Vagina (tissue), 2 donors: Measurements from ENCODE around the gene CD63.
"Not testable (repeated sequence)": the region's sequence is repeated elsewhere in the genome, so short reads cannot be mapped to it uniquely, and the experiment has no call there.

Experiments used
- CTCF ChIP-seq, 3 experiments: fragments of 450-650 bp in 2 of 3; fragments of 200-600 bp in 1 of 3; sonication (generic) in 1 of 3; IDR thresholded peaks; one replicate each; pipeline ENCODE4 v1.5.1; 2017 to 2019; ENCODE audit warnings: antibody characterized with exemption in 3 of 3, mild to moderate bottlenecking in 2 of 3, moderate library complexity in 2 of 3
- POLR2A ChIP-seq, 2 donors: fragments of 450-650 bp; IDR thresholded peaks; one replicate each; pipeline ENCODE4 v1.6.1; 2017; ENCODE audit warnings: antibody characterized with exemption in 2 of 2, mild to moderate bottlenecking in 2 of 2, moderate library complexity in 2 of 2

GRCh38 chr12:55758575-55758974, 29.8 kb upstream of the CD63 start:
- TF ChIP-seq CTCF, POLR2A (IDR thresholded peaks at IDR 0.05): not testable (repeated sequence)
